GM21576 (cell line): ENCODE results near the gene RERE.

Experiments
- ATAC-seq: cut with Tn5 transposase; IDR thresholded peaks from one replicate; pipeline ENCODE4 v1.9.1; 2021; ENCODE audit warnings: mild to moderate bottlenecking, moderate library complexity; ENCODE audit not compliant: unreplicated experiment

RERE gene

GRCh38 chr1:8325771-8326170, 491.7 kb downstream of the RERE start:
- ATAC-seq = no peak

- no peak for ATAC-seq
Measured at GRCh38 chr1:8324176-8324810, 493.1 kb downstream of the RERE start.

GRCh38 chr1:8323706-8324105, 493.7 kb downstream of the RERE start:
- no peak for ATAC-seq

GRCh38 chr1:8321612-8322011, 495.8 kb downstream of the RERE start:
- ATAC-seq = no peak

- no peak for ATAC-seq
Measured at GRCh38 chr1:8318436-8318835, 499.0 kb downstream of the RERE start.

GRCh38 chr1:8317647-8318381, 499.6 kb downstream of the RERE start, which contains the start of gene SLC45A1:
TSS of gene SLC45A1 (plus strand) at chr1:8318114. CDS start at chr1:8324330, 6,216 bp downstream.
- no peak for ATAC-seq

- no peak for ATAC-seq
Measured at GRCh38 chr1:8315573-8316475, 501.6 kb downstream of the RERE start.

GRCh38 chr1:8314346-8315280, 502.8 kb downstream of the RERE start:
- no peak for ATAC-seq

GRCh38 chr1:8313231-8313630, 504.2 kb downstream of the RERE start:
- no peak for ATAC-seq

- no peak for ATAC-seq
Measured at GRCh38 chr1:8312235-8313218, 504.9 kb downstream of the RERE start.

- no peak for ATAC-seq
Measured at GRCh38 chr1:8311068-8311718, 506.2 kb downstream of the RERE start.

- ATAC-seq = no peak
Measured at GRCh38 chr1:8307628-8308027, 509.8 kb downstream of the RERE start.

- no peak for ATAC-seq
Measured at GRCh38 chr1:8303876-8304275, 513.6 kb downstream of the RERE start.

GRCh38 chr1:8303141-8303540, 514.3 kb downstream of the RERE start:
- ATAC-seq = no peak
